Lung (tissue), 12 donors: ENCODE results near the gene PHACTR3. TPM values are rescaled to one million over a fixed set of nuclear protein-coding genes. Genes with fewer than 3 reads are reported as not detected.

Source experiments
- ATAC-seq: fragments of 200-7000 bp; cut with Tn5 transposase; one replicate; pipeline ENCODE4 v1.9.1; 2020; ENCODE audit warnings: moderate number of reproducible peaks; ENCODE audit not compliant: insufficient read depth, low FRiP score
- DNase-seq, 3 donors: peaks; one replicate each; pipeline ENCODE4 v3.0.0-alpha.2; 2013 to 2017
- H3K27ac ChIP-seq, 2 donors: one replicate each; pipeline ENCODE4 v1.5.1; 2013; ENCODE audit warnings: mild to moderate bottlenecking in 2 of 2, moderate library complexity in 2 of 2, control low read depth in 1 of 2, inconsistent platforms in 1 of 2, low read depth in 1 of 2, low read length in 1 of 2
- H3K27me3 ChIP-seq, 3 donors: one replicate each; pipeline ENCODE4 v1.5.1; 2013; ENCODE audit warnings: low read length in 2 of 3; ENCODE audit not compliant: control insufficient read depth in 3 of 3, insufficient read depth in 3 of 3
- H3K36me3 ChIP-seq, 4 donors: one replicate each; pipeline ENCODE4 v1.5.1; 2013; ENCODE audit warnings: low read length in 4 of 4, mild to moderate bottlenecking in 1 of 4, moderate library complexity in 1 of 4; ENCODE audit not compliant: control insufficient read depth in 4 of 4, insufficient read depth in 4 of 4
- H3K4me1 ChIP-seq, 5 donors: one replicate each; pipeline ENCODE4 v1.5.1; 2013; ENCODE audit warnings: low read length in 5 of 5, mild to moderate bottlenecking in 2 of 5, moderate library complexity in 1 of 5; ENCODE audit not compliant: control insufficient read depth in 5 of 5, insufficient read depth in 5 of 5
- H3K4me3 ChIP-seq: one replicate; pipeline ENCODE4 v1.5.1; 2013; ENCODE audit warnings: mild to moderate bottlenecking, control low read depth, moderate library complexity
- H3K9ac ChIP-seq, 2 donors: one replicate each; pipeline ENCODE4 v1.5.1; 2013; ENCODE audit warnings: low read length in 2 of 2, control low read depth in 1 of 2; ENCODE audit not compliant: insufficient read depth in 1 of 2
- H3K9me3 ChIP-seq, 4 donors: one replicate each; pipeline ENCODE4 v1.5.1; 2013; ENCODE audit warnings: low read length in 3 of 4, mild to moderate bottlenecking in 1 of 4, moderate library complexity in 1 of 4; ENCODE audit not compliant: control insufficient read depth in 4 of 4, insufficient read depth in 3 of 4
- CTCF ChIP-seq: IDR thresholded peaks from 2 replicates; pipeline ENCODE4 v1.5.1; 2012; ENCODE audit warnings: mild to moderate bottlenecking; ENCODE audit errors: control extremely low read depth, extremely low read depth
- WGBS, 2 donors: extraction: QIAGEN DNeasy Blood & Tissue Kit; methylation state at CpG; one replicate each; pipeline ENCODE4 v1.1.7; 2013; 5-methylcytosine and 5-hydroxymethylcytosine counted together
- polyA plus RNA-seq, 2 donors: library from polyadenylated mRNA; stranded (reverse); fragments of 200-250 nt; gene quantifications; one replicate each; pipeline ENCODE4 v1.2.1, GENCODE V29; 2013
- total RNA-seq, 2 donors: library from RNA; depleted of rRNA in 1 of 2; stranded (reverse); fragments of >200 nt in 1 of 2; gene quantifications; one replicate each; pipeline ENCODE4 v1.2.1, GENCODE V29; 2014 to 2021
- donor health status: control.
- donor health status: control.
- donor health status: Bipolar disorder and iron deficiency.
- donor health status: healthy.
- donor health status: DM: yes; HTN: yes; CAD: no.

PHACTR3 gene
- total and polyA plus RNA-seq, 4 donors, result 3.8 to 12.0 (median 5.9) TPM

- ATAC-seq (no peak), DNase-seq (no peak)
- H3K27ac ChIP-seq, result no peak overlapping the region
- WGBS, 2 donors, result 69 to 86% methylated on average over 15 of the region's 15 CpGs
- H3K36me3 ChIP-seq, result no peaks in the 10 kb centered on the region
- no peaks in the 10 kb centered on the region for H3K4me1 ChIP-seq
- H3K9me3 ChIP-seq, result peaks cover 0 to 10% (median 0%) of the 10 kb centered on the region in 4 donors
- H3K9ac ChIP-seq, result no peak overlapping the region
- no peak overlapping the region for H3K4me3 ChIP-seq
- TF ChIP-seq CTCF, result no peak
- H3K27me3 ChIP-seq, result peaks cover 0 to 19% (median 2%) of the 10 kb centered on the region in 3 donors
Measured at GRCh38 chr20:59628171-59628570, 23.8 kb downstream of the PHACTR3 start.

- H3K36me3 ChIP-seq, result no peaks in the 10 kb centered on the region
- WGBS, 2 donors, result 83 to 87% methylated on average over 15 to 16 of the region's 16 CpGs
- peaks cover 0 to 14% (median 2%) of the 10 kb centered on the region in 3 donors for H3K27me3 ChIP-seq
- H3K9ac ChIP-seq, result no peak overlapping the region
- H3K9me3 ChIP-seq, result peaks cover 0 to 10% (median 0%) of the 10 kb centered on the region in 4 donors
- H3K4me3 ChIP-seq, result no peak overlapping the region
- H3K4me1 ChIP-seq, result no peaks in the 10 kb centered on the region
- TF ChIP-seq CTCF, result no peak
- no peak overlapping the region for H3K27ac ChIP-seq
- DNase-seq (no peak), ATAC-seq (no peak)
Measured at GRCh38 chr20:59629141-59630045, 25.1 kb downstream of the PHACTR3 start.

GRCh38 chr20:59630526-59630925, 26.2 kb downstream of the PHACTR3 start:
- Histone ChIP-seq H3K36me3 (no peaks in the 10 kb centered on the region), H3K27ac (no peak overlapping the region), H3K27me3 (peaks cover 0 to 16% (median 0%) of the 10 kb centered on the region in 3 donors), H3K4me3 (no peak overlapping the region), H3K9ac (no peak overlapping the region), H3K9me3 (peaks cover 0 to 10% (median 0%) of the 10 kb centered on the region in 4 donors), H3K4me1 (no peaks in the 10 kb centered on the region)
- no peak for ATAC-seq
- TF ChIP-seq CTCF, result no peak
- 51 to 65% methylated on average over 8 of the region's 8 CpGs for WGBS, 2 donors
- DNase-seq, result no peak
